OCI-LY7 (cell line): ENCODE data around the gene NARS2. TPM values are rescaled to one million over a fixed set of nuclear protein-coding genes. Genes with fewer than 3 reads are reported as not detected.

Source experiments
- BruUV-seq: library from RNA; stranded (reverse); fragments of 400-500 nt; replicated peaks from 2 replicates; lab custom pipeline; 2021; lab: Mats Ljungman, UMichigan
- CTCF ChIA-PET: fragments of 300-600 bp; sonication (Branson Sonifier 250); formaldehyde crosslinking; loops from one replicate; lab custom pipeline; 2022; ENCODE audit warnings: antibody characterized with exemption; ENCODE audit not compliant: unreplicated experiment; lab: Charles Lee
- POLR2A ChIA-PET: fragments of 300-600 bp; sonication (Branson Sonifier 250); formaldehyde crosslinking; loops from one replicate; lab custom pipeline; 2022; ENCODE audit warnings: antibody characterized with exemption; lab: Charles Lee
- DNase-seq: peaks from one replicate; pipeline ENCODE4 v3.0.0-alpha.2; 2015; ENCODE audit warnings: low spot score
- H2AFZ ChIP-seq: fragments of 200-600 bp; sonication (generic), shearing (Covaris generic); 2 replicates; pipeline ENCODE4 v1.6.1; 2014; ENCODE audit warnings: mild to moderate bottlenecking, antibody characterized with exemption, low read length, moderate library complexity
- H3K27ac ChIP-seq: fragments of 200-600 bp; sonication (generic); 2 replicates; pipeline ENCODE4 v1.5.1; 2014; ENCODE audit warnings: mixed run types, low read depth, mild to moderate bottlenecking, moderate library complexity, low read length, inconsistent platforms; ENCODE audit not compliant: poor library complexity, severe bottlenecking
- H3K36me3 ChIP-seq: fragments of 200-600 bp; sonication (generic); 2 replicates; pipeline ENCODE4 v1.6.1; 2014; ENCODE audit warnings: mild to moderate bottlenecking, antibody characterized with exemption, low read length, moderate library complexity, mixed read lengths; ENCODE audit not compliant: insufficient read depth
- H3K4me1 ChIP-seq: fragments of 200-600 bp; sonication (generic); 2 replicates; pipeline ENCODE4 v1.5.1; 2014; ENCODE audit warnings: mild to moderate bottlenecking, low read length; ENCODE audit not compliant: insufficient read depth, poor library complexity, severe bottlenecking
- H3K4me2 ChIP-seq: fragments of 200-600 bp; sonication (generic); 2 replicates; pipeline ENCODE4 v1.6.1; 2014; ENCODE audit warnings: mild to moderate bottlenecking, low read length
- H3K4me3 ChIP-seq: fragments of 200-600 bp; sonication (generic); 2 replicates; pipeline ENCODE4 v1.5.1; 2014; ENCODE audit warnings: mild to moderate bottlenecking, low read depth, low read length; ENCODE audit not compliant: poor library complexity, severe bottlenecking
- H3K79me2 ChIP-seq: fragments of 200-600 bp; sonication (generic); 2 replicates; pipeline ENCODE4 v1.6.1; 2016; ENCODE audit warnings: low read depth, mild to moderate bottlenecking, low read length, moderate library complexity, mixed read lengths; ENCODE audit not compliant: insufficient read depth
- H3K9me2 ChIP-seq: fragments of 200-600 bp; sonication (generic); 2 replicates; pipeline ENCODE4 v1.6.1; 2016; ENCODE audit warnings: mild to moderate bottlenecking, low read length, mixed read lengths; ENCODE audit not compliant: insufficient read depth
- H3K9me3 ChIP-seq: fragments of 200-600 bp; sonication (generic); 2 replicates; pipeline ENCODE4 v1.6.1; 2014; ENCODE audit warnings: mild to moderate bottlenecking, mixed run types, low read length, mixed read lengths
- H4K20me1 ChIP-seq: fragments of 200-600 bp; sonication (generic); 2 replicates; pipeline ENCODE4 v1.6.1; 2014; ENCODE audit warnings: mild to moderate bottlenecking, antibody characterized with exemption, low read length, moderate library complexity, mixed read lengths; ENCODE audit not compliant: insufficient read depth
- EZH2phosphoT487 ChIP-seq: fragments of 200-600 bp; sonication (generic); IDR thresholded peaks from 2 replicates; pipeline ENCODE4 v1.6.1; 2018; ENCODE audit warnings: low read depth, borderline replicate concordance, mild to moderate bottlenecking, mixed run types, antibody characterized with exemption, low read length, moderate library complexity, mixed read lengths
- intact Hi-C: fragments of 100-400 bp; cut with micrococcal nuclease; formaldehyde crosslinking; loops from one replicate; pipeline ENCODE4 v1.10.0; 2022; ENCODE audit not compliant: unreplicated experiment
- total RNA-seq, 2 experiments: library from RNA; depleted of rRNA in 1 of 2; stranded (reverse); fragments of >200 nt in 1 of 2; shearing (Covaris generic) in 1 of 2; gene quantifications; 2 replicates each; pipeline ENCODE4 v1.2.3, GENCODE V29; 2014 to 2022
- TF ChIP-seq, protein P1 (sequence below): fragments of 200-600 bp; sonication (generic); conservative IDR thresholded peaks from 2 replicates; pipeline ENCODE4 v1.5.1; 2014; ENCODE audit warnings: mild to moderate bottlenecking, antibody characterized with exemption, low read length, moderate library complexity, mixed read lengths

The NARS2 gene
- total RNA-seq, 2 experiments from 2014 or later = 28.1 to 29.2 TPM

- CTCF ChIA-PET = interaction anchor here (0.6 kb wide), 1 partner anchor 333 kb away, joined by 3 read pairs; no protein-coding TSS in a partner anchor
- Histone ChIP-seq H3K4me2 (no peak overlapping the region), H3K36me3 (peaks cover 26% of the 10 kb centered on the region), H3K9me2 (no peaks in the 10 kb centered on the region), H3K27ac (no peak overlapping the region), H3K79me2 (no peaks in the 10 kb centered on the region), H3K4me1 (peaks cover 16% of the 10 kb centered on the region), H3K4me3 (no peak overlapping the region), H3K9me3 (no peaks in the 10 kb centered on the region), H2AFZ (no peak overlapping the region), H4K20me1 (no peaks in the 10 kb centered on the region)
- POLR2A ChIA-PET = no interaction called here
- peak; percentile 5 for DNase-seq
- BruUV-seq = no TSS peak
- intact Hi-C loops = no loop called here
- TF ChIP-seq, protein P1, sequence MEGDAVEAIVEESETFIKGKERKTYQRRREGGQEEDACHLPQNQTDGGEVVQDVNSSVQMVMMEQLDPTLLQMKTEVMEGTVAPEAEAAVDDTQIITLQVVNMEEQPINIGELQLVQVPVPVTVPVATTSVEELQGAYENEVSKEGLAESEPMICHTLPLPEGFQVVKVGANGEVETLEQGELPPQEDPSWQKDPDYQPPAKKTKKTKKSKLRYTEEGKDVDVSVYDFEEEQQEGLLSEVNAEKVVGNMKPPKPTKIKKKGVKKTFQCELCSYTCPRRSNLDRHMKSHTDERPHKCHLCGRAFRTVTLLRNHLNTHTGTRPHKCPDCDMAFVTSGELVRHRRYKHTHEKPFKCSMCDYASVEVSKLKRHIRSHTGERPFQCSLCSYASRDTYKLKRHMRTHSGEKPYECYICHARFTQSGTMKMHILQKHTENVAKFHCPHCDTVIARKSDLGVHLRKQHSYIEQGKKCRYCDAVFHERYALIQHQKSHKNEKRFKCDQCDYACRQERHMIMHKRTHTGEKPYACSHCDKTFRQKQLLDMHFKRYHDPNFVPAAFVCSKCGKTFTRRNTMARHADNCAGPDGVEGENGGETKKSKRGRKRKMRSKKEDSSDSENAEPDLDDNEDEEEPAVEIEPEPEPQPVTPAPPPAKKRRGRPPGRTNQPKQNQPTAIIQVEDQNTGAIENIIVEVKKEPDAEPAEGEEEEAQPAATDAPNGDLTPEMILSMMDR = no peak
- TF ChIP-seq EZH2phosphoT487 = no peak
Measured at GRCh38 chr11:78469896-78470295, 104.8 kb downstream of the NARS2 start.

GRCh38 chr11:78467931-78468330 is 106.7 kb downstream of the NARS2 start:
- Histone ChIP-seq H3K4me3 (no peak overlapping the region), H3K4me1 (peaks cover 21% of the 10 kb centered on the region), H3K36me3 (peaks cover 36% of the 10 kb centered on the region), H3K9me2 (no peaks in the 10 kb centered on the region), H3K79me2 (no peaks in the 10 kb centered on the region), H2AFZ (no peak overlapping the region), H3K4me2 (no peak overlapping the region), H4K20me1 (no peaks in the 10 kb centered on the region), H3K9me3 (no peaks in the 10 kb centered on the region), H3K27ac (no peak overlapping the region)
- TF ChIP-seq, protein P1 = no peak
- no peak for TF ChIP-seq EZH2phosphoT487
- intact Hi-C loops = no loop called here
- no peak for DNase-seq
- POLR2A ChIA-PET = no interaction called here
- CTCF ChIA-PET = no interaction called here
- no TSS peak for BruUV-seq

DNA sequence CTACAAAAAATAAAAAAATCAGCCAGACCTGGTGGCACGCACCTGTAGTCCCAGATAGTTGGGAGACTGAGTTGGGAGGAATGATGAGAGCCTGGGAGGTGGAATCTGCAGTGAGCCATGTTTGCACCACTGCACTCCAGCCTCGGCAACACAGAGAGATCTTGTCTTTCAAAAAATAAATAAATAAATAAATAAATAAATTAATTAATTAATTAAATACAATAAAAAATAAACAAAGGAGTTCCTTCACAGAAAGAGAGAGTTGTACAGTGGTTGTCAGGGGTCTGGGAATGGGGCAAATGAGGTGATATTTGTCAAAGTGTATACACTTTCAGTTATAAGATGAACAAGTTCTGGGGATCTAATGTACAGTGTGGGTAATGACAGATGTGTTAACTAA is 107.3 kb downstream of the NARS2 start:
- no peak overlapping the region for H2AFZ ChIP-seq
- no TSS peak for BruUV-seq
- CTCF ChIA-PET = no interaction called here

More for the DNA sequence above, 107.3 kb downstream of the NARS2 start:
- no peak overlapping the region for H3K4me3 ChIP-seq
- POLR2A ChIA-PET = no interaction called here
- no peak for DNase-seq
- no peaks in the 10 kb centered on the region for H3K9me2 ChIP-seq
- TF ChIP-seq, protein P1 = no peak
- TF ChIP-seq EZH2phosphoT487 = no peak
- H3K79me2 ChIP-seq = no peaks in the 10 kb centered on the region
- H3K4me1 ChIP-seq = peaks cover 21% of the 10 kb centered on the region
- H3K36me3 ChIP-seq = peaks cover 39% of the 10 kb centered on the region
- no peak overlapping the region for H3K27ac ChIP-seq
- no peaks in the 10 kb centered on the region for H3K9me3 ChIP-seq
- H4K20me1 ChIP-seq = no peaks in the 10 kb centered on the region
- intact Hi-C loops = no loop called here
- no peak overlapping the region for H3K4me2 ChIP-seq
